Measurements from ENCODE around the gene SLITRK3. TPM values are rescaled to one million over a fixed set of nuclear protein-coding genes. Genes with fewer than 3 reads are reported as not detected.
A peak's percentile ranks its signal among the peaks of the same experiment; 100 is the strongest.

SLITRK3 gene
- total RNA-seq, 4 donors from 2014 or later = not detected

DNA sequence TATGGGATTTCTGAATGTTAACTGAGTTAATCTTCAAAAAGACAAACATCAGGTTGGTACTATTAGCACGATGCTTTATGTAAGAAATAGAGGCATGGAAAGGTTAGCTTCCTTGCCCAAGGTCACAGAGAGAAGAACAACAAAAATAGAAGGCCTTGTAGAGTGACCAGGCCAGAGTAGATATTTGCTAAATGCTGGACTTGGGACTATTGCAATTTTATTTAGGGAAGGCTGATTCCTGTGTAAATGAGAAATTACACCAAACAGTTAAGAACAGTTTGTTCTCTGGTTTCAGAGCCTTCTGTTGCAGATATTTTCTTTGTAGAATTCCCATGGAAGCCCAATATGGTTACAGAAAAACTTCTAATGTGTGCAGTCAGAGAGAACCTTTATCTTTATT is 16.4 kb upstream of the SLITRK3 start:
- Histone ChIP-seq H3K27me3 (no peaks in the 10 kb centered on the region), H3K9me3 (no peaks in the 10 kb centered on the region), H3K4me1 (no peaks in the 10 kb centered on the region), H3K4me3 (no peak overlapping the region), H3K36me3 (no peaks in the 10 kb centered on the region), H3K27ac (no peak overlapping the region)
- TF ChIP-seq EP300 (IDR thresholded peaks at IDR 0.05) = no peak
- TF ChIP-seq, protein P1, sequence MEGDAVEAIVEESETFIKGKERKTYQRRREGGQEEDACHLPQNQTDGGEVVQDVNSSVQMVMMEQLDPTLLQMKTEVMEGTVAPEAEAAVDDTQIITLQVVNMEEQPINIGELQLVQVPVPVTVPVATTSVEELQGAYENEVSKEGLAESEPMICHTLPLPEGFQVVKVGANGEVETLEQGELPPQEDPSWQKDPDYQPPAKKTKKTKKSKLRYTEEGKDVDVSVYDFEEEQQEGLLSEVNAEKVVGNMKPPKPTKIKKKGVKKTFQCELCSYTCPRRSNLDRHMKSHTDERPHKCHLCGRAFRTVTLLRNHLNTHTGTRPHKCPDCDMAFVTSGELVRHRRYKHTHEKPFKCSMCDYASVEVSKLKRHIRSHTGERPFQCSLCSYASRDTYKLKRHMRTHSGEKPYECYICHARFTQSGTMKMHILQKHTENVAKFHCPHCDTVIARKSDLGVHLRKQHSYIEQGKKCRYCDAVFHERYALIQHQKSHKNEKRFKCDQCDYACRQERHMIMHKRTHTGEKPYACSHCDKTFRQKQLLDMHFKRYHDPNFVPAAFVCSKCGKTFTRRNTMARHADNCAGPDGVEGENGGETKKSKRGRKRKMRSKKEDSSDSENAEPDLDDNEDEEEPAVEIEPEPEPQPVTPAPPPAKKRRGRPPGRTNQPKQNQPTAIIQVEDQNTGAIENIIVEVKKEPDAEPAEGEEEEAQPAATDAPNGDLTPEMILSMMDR (IDR thresholded peaks at IDR 0.05) = no peak
- TF ChIP-seq POLR2A (IDR thresholded peaks at IDR 0.05) = no peak
- DNase-seq (ENCODE audit: low spot score in 2 of 2) = no peak
- WGBS, 2 donors = 71 to 81% methylated on average over 1 of the region's 1 CpG

DNA sequence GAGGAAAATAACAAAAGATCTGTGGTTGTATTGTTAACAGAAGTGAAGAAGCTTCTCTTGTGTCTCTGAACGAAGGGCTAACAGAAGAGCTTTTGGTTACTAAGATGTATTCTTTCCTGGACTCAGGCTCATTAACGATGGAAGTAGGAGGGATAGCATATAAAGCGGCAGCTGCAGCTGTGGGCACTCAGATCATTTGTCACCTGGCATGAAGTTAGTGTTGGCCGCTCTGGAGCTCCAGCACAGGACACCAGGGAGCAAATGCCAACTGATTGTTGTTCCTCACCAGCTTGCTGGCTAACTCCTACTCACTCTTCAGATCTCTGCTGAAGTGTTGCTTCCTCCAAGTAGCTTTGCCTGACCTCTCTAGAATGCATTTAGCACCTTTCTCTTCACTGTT is 15.5 kb upstream of the SLITRK3 start:
- no peaks in the 10 kb centered on the region for H3K27me3 ChIP-seq
- no peaks in the 10 kb centered on the region for H3K4me1 ChIP-seq
- H3K9me3 ChIP-seq = no peaks in the 10 kb centered on the region
- H3K4me3 ChIP-seq = no peak overlapping the region
- TF ChIP-seq POLR2A (IDR thresholded peaks at IDR 0.05) (no peak), EP300 (IDR thresholded peaks at IDR 0.05) (no peak)
- TF ChIP-seq, protein P1 (IDR thresholded peaks at IDR 0.05) = no peak
- no peak overlapping the region for H3K27ac ChIP-seq
- no peaks in the 10 kb centered on the region for H3K36me3 ChIP-seq
- WGBS, 2 donors = 74 to 78% methylated on average over 4 of the region's 4 CpGs
- DNase-seq (ENCODE audit: low spot score in 2 of 2) = no peak

DNA sequence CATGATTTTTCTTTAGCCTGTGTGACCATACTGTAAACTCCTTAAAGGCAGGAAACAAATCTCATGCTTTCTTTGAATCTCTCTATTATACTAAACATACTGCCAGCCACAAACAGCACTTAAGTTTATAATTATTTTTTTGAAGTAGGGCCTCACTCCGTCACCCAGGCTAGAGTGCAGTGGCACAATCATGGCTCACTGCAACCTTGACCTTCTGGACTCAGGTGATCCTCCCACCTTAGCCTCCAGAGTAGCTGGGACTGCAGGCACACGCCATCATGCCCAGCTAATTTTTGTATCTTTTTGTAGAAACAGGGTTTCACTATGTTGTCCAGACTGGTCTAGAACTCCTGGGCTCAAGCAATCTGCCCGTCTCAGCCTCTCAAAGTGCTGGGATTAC is 14.5 kb upstream of the SLITRK3 start:
- TF ChIP-seq, protein P1 (IDR thresholded peaks at IDR 0.05) = no peak
- TF ChIP-seq EP300 (IDR thresholded peaks at IDR 0.05) (no peak), POLR2A (IDR thresholded peaks at IDR 0.05) (no peak)
- Histone ChIP-seq H3K9me3 (no peaks in the 10 kb centered on the region), H3K36me3 (no peaks in the 10 kb centered on the region), H3K27me3 (no peaks in the 10 kb centered on the region), H3K27ac (no peak overlapping the region), H3K4me3 (no peak overlapping the region), H3K4me1 (no peaks in the 10 kb centered on the region)
- 87 to 91% methylated on average over 3 of the region's 3 CpGs for WGBS, 2 donors
- no peak for DNase-seq (ENCODE audit: low spot score in 2 of 2)

DNA sequence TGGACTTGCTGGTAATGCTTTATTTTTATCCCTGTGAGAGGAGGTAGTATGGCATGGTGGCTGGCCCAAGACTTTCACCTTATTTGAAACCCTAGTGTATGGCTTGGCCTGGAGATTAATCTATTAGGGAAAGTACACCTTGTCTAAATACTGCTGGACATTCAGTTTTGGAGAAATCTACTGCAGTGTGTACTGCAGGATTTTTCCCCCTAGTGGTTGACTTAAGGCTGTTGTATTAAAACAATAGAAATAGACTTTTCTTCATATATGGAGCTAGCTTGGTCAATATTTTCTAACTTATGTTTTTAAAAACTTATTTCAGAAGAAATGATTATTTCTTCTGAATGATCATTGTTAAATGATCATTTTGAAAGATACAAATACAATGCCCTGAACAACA is 13.9 kb upstream of the SLITRK3 start:
- no peaks in the 10 kb centered on the region for H3K27me3 ChIP-seq
- no peak for DNase-seq (ENCODE audit: low spot score in 2 of 2)
- no peaks in the 10 kb centered on the region for H3K4me1 ChIP-seq
- H3K4me3 ChIP-seq = no peak overlapping the region
- no peaks in the 10 kb centered on the region for H3K9me3 ChIP-seq
- H3K36me3 ChIP-seq = no peaks in the 10 kb centered on the region
- TF ChIP-seq POLR2A (IDR thresholded peaks at IDR 0.05) = no peak
- TF ChIP-seq EP300 (IDR thresholded peaks at IDR 0.05) = no peak
- TF ChIP-seq, protein P1 (IDR thresholded peaks at IDR 0.05) = peak in 2 of 5 experiments; percentile 10 to 19
- H3K27ac ChIP-seq = no peak overlapping the region

DNA sequence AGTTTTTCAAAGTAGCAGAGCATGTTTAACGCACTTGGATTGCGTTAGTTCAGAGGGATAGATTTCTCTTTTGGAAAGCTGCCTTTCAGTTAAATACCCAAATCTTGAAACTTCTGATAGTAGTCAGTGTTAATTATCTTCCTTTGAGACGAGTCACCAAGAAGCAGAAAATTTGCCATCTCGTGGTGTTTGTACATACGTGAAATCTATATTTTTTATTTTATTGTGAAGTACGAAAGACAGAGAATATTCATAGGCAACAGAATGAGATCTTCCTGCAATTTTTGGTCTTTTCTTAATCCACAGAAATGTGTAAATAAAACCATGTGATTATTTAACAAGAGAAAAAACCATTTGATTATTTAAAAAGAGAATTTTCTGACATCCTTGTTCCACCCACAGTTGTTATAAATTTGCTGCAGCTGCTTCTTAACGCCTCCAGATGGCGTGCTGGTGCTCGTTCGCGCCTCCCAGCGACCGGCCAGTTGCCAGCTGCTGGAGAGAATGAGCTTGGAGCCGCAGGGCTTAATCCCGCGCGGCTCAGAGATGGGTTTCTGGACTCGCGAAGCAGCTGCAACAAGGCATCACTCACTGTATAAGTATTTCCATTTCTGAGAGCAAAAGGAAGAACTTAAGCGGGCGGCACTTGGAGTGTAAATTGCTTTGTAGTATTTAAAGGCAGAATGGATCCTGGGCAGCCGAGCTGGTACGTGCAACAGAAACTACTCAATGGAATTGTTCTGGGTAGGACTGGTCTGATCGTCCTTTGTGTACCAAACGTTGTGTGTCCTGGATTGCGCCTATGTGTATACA is 10.5 kb upstream of the SLITRK3 start:
- Histone ChIP-seq H3K27ac (no peak overlapping the region), H3K27me3 (no peaks in the 10 kb centered on the region), H3K9me3 (no peaks in the 10 kb centered on the region), H3K36me3 (no peaks in the 10 kb centered on the region), H3K4me1 (no peaks in the 10 kb centered on the region), H3K4me3 (peak overlapping the region in 3 of 4 donors; percentile 3 to 40 (median 22))
- WGBS, 2 donors = 18 to 19% methylated on average over 26 of the region's 26 CpGs
- DNase-seq (ENCODE audit: low spot score in 2 of 2) = peak; percentile 48 to 53
- TF ChIP-seq, protein P1 (IDR thresholded peaks at IDR 0.05) = peak; percentile 46 to 87 (median 65)
- TF ChIP-seq EP300 (IDR thresholded peaks at IDR 0.05) (no peak), POLR2A (IDR thresholded peaks at IDR 0.05) (no peak)
